ENCODE results near the gene GTPBP3.

- no peak for TF ChIP-seq POLR2AphosphoS5 (IDR thresholded peaks at IDR 0.05; ENCODE audit: insufficient read depth in 1 of 2, low read depth in 1 of 2)
- TF ChIP-seq, protein P1, sequence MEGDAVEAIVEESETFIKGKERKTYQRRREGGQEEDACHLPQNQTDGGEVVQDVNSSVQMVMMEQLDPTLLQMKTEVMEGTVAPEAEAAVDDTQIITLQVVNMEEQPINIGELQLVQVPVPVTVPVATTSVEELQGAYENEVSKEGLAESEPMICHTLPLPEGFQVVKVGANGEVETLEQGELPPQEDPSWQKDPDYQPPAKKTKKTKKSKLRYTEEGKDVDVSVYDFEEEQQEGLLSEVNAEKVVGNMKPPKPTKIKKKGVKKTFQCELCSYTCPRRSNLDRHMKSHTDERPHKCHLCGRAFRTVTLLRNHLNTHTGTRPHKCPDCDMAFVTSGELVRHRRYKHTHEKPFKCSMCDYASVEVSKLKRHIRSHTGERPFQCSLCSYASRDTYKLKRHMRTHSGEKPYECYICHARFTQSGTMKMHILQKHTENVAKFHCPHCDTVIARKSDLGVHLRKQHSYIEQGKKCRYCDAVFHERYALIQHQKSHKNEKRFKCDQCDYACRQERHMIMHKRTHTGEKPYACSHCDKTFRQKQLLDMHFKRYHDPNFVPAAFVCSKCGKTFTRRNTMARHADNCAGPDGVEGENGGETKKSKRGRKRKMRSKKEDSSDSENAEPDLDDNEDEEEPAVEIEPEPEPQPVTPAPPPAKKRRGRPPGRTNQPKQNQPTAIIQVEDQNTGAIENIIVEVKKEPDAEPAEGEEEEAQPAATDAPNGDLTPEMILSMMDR (IDR thresholded peaks at IDR 0.05): no peak
Observed at GRCh38 chr19:17351815-17352435, 14.6 kb downstream of the GTPBP3 start.
